Gastrocnemius medialis (tissue), 4 donors: ENCODE data around the gene CYP26A1. TPM values are rescaled to one million over a fixed set of nuclear protein-coding genes. Genes with fewer than 3 reads are reported as not detected.

Source experiments
- ATAC-seq, 2 donors: fragments of 150-250 bp; one replicate each; pipeline ENCODE4 v1.9.1; 2016
- DNase-seq, 2 donors: peaks; one replicate each; pipeline ENCODE4 v3.0.0-alpha.2; 2019
- H3K27ac ChIP-seq, 4 donors: fragments of 200-600 bp; sonication (generic); 1 replicate in 1 of 4; 2 replicates in 3 of 4; pipeline ENCODE4 v1.5.1; 2016 to 2018; ENCODE audit warnings: mild to moderate bottlenecking in 2 of 4, moderate library complexity in 1 of 4
- H3K27me3 ChIP-seq, 3 donors: fragments of 200-600 bp; sonication (generic) in 2 of 3; 1 replicate in 1 of 3; 2 replicates in 2 of 3; pipeline versions ENCODE4 v1.5.1 to v1.6.0; 2016 to 2019; ENCODE audit warnings: mild to moderate bottlenecking in 1 of 3, moderate library complexity in 1 of 3
- H3K36me3 ChIP-seq, 2 donors: fragments of 200-600 bp; sonication (generic) in 1 of 2; one replicate each; pipeline ENCODE4 v1.5.1; 2017 to 2018
- H3K4me1 ChIP-seq, 2 donors: fragments of 200-600 bp; sonication (generic) in 1 of 2; one replicate each; pipeline ENCODE4 v1.5.1; 2016 to 2017; ENCODE audit warnings: mild to moderate bottlenecking in 2 of 2
- H3K4me3 ChIP-seq, 4 donors: fragments of 200-600 bp; sonication (generic) in 3 of 4; 1 replicate in 1 of 4; 2 replicates in 3 of 4; pipeline ENCODE4 v1.5.1; 2016 to 2019; ENCODE audit warnings: mild to moderate bottlenecking in 2 of 4
- H3K9me3 ChIP-seq, 3 donors: fragments of 200-600 bp; sonication (generic) in 2 of 3; 1 replicate in 1 of 3; 2 replicates in 2 of 3; pipeline ENCODE4 v1.5.1; 2016 to 2019
- CTCF ChIP-seq, 5 experiments: fragments of 450-650 bp in 3 of 5; fragments of 200-600 bp in 2 of 5; sonication (generic) in 2 of 5; IDR thresholded peaks in 4 of 5; conservative IDR thresholded peaks in 1 of 5; 1 replicate in 4 of 5; 2 replicates in 1 of 5; pipeline ENCODE4 v1.5.1; 2016 to 2019; ENCODE audit warnings: antibody characterized with exemption in 5 of 5, mild to moderate bottlenecking in 3 of 5, moderate library complexity in 3 of 5
- POLR2A ChIP-seq, 2 donors: fragments of 450-650 bp; IDR thresholded peaks; one replicate each; pipeline ENCODE4 v1.6.1; 2017; ENCODE audit warnings: antibody characterized with exemption in 2 of 2, mild to moderate bottlenecking in 2 of 2, moderate library complexity in 2 of 2
- in situ Hi-C, 4 donors: fragments of 200-750 bp; cut with MboI; loops; one replicate each; pipeline versions ENCODE4 v1.15.0 to v1.8.0; 2017; ENCODE audit warnings: low sequenced_read_pairs in 4 of 4
- intact Hi-C: fragments of 100-400 bp; cut with DNase I; formaldehyde crosslinking; loops from one replicate; pipeline ENCODE4 v1.15.1; 2023; ENCODE audit warnings: low total_unique reads
- total RNA-seq, 4 donors: library from RNA; depleted of rRNA; stranded (reverse); fragments of >200 nt; gene quantifications; one replicate each; pipeline versions ENCODE4 v1.1.0 to v1.2.3, GENCODE V29; 2016

Gene CYP26A1
- total RNA-seq, 4 donors from 2014 or later = not detected

GRCh38 chr10:93106631-93107072 is 33.0 kb downstream of the CYP26A1 start:
- TF ChIP-seq CTCF (IDR thresholded peaks at IDR 0.05 in 4 of 5, conservative IDR thresholded peaks at IDR 0.05 in 1 of 5) (no peak), POLR2A (IDR thresholded peaks at IDR 0.05) (no peak)
- ATAC-seq (no peak), DNase-seq (no peak)
- Histone ChIP-seq H3K27me3 (no peaks in the 10 kb centered on the region), H3K4me3 (no peak overlapping the region), H3K27ac (no peak overlapping the region), H3K36me3 (no peaks in the 10 kb centered on the region), H3K9me3 (no peaks in the 10 kb centered on the region), H3K4me1 (no peaks in the 10 kb centered on the region)
- intact Hi-C loops (no loop called here), in situ Hi-C loops (loop anchor here in 2 of 4 donors (25.0 kb wide), 1 partner anchor 181 kb away; no protein-coding TSS in a partner anchor)

DNA sequence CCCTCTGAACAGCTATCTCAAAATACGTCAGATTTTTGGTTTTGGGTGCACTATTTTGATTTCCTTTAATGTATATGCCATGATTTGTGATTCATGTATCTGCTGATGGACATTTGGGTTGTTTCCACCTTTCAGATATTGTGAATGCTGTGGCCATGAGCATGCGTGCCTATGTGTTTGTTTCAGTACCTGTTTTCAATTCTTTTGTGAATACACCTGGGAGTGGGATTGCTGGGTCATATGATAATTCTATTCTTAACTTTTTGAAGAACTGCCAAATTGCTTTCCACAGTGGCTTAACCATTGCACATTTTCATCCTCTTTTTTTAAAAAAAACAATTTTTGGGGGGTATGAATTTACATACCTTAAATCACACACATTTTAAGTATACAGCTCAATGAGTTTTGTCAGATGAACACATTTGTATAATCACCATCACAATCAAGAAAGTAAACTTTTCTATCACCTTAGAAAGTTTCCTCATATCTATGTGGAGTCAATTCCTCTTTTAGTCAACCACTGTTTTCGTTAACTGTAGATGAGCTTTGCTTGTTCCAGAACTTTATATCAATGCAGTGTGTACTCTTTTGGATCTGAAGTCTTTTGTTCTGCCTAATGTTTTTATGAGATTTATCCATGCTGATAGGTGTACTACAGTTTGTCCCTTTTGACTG is 36.9 kb downstream of the CYP26A1 start:
- TF ChIP-seq CTCF (IDR thresholded peaks at IDR 0.05 in 4 of 5, conservative IDR thresholded peaks at IDR 0.05 in 1 of 5) (no peak), POLR2A (IDR thresholded peaks at IDR 0.05) (no peak)
- no peak for ATAC-seq
- H3K9me3 ChIP-seq = no peaks in the 10 kb centered on the region
- no peaks in the 10 kb centered on the region for H3K27me3 ChIP-seq
- no peak overlapping the region for H3K27ac ChIP-seq
- intact Hi-C loops (no loop called here), in situ Hi-C loops (loop anchor here in 2 of 4 donors (25.0 kb wide), 1 partner anchor 177 kb away; no protein-coding TSS in a partner anchor)
- no peaks in the 10 kb centered on the region for H3K36me3 ChIP-seq
- no peak overlapping the region for H3K4me3 ChIP-seq
- DNase-seq = no peak
- H3K4me1 ChIP-seq = no peaks in the 10 kb centered on the region

DNA sequence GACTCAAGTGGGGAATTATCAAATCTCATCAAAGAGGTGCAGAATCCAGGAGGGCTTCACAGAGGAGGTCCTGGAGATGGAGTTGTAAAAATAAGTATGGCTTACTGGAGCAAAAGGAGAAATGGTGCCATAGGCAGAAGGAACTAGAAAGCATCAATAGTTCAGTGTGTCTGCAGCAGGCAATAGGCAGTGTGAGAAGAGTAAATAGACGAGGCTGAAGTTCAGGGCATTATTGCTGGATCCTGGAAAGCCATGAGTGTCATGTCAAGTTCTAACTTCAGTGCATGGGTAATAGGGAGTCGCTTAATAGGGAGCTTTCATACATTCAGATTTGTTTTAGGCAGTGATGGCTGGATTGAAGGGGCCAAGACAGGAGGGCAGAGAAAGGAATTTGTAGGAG is 39.3 kb downstream of the CYP26A1 start:
- no peak overlapping the region for H3K27ac ChIP-seq
- in situ Hi-C loops (loop anchor here in 2 of 4 donors (25.0 kb wide), 1 partner anchor 174 kb away; no protein-coding TSS in a partner anchor), intact Hi-C loops (no loop called here)
- no peak overlapping the region for H3K4me3 ChIP-seq
- H3K9me3 ChIP-seq = no peaks in the 10 kb centered on the region
- no peaks in the 10 kb centered on the region for H3K4me1 ChIP-seq
- no peaks in the 10 kb centered on the region for H3K36me3 ChIP-seq
- no peaks in the 10 kb centered on the region for H3K27me3 ChIP-seq
- ATAC-seq (no peak), DNase-seq (no peak)
- no peak for TF ChIP-seq CTCF (IDR thresholded peaks at IDR 0.05 in 4 of 5, conservative IDR thresholded peaks at IDR 0.05 in 1 of 5)
- no peak for TF ChIP-seq POLR2A (IDR thresholded peaks at IDR 0.05)

GRCh38 chr10:93115661-93116383 is 42.1 kb downstream of the CYP26A1 start:
- no peak overlapping the region for H3K27ac ChIP-seq
- intact Hi-C loops (loop anchor here (5.0 kb wide), 2 partner anchors 176 to 236 kb away; no protein-coding TSS in a partner anchor), in situ Hi-C loops (loop anchor here in 2 of 4 donors (25.0 kb wide), 1 partner anchor 171 kb away; no protein-coding TSS in a partner anchor)
- H3K4me3 ChIP-seq = no peak overlapping the region
- H3K27me3 ChIP-seq = no peaks in the 10 kb centered on the region
- ATAC-seq (no peak), DNase-seq (peak; percentile 10 to 31)
- H3K4me1 ChIP-seq = no peaks in the 10 kb centered on the region
- no peak for TF ChIP-seq POLR2A (IDR thresholded peaks at IDR 0.05)
- TF ChIP-seq CTCF (IDR thresholded peaks at IDR 0.05 in 4 of 5, conservative IDR thresholded peaks at IDR 0.05 in 1 of 5) = peak in 3 of 5 experiments; percentile 23 to 38 (median 29)
- no peaks in the 10 kb centered on the region for H3K9me3 ChIP-seq
- no peaks in the 10 kb centered on the region for H3K36me3 ChIP-seq
